Measurements from ENCODE around the gene SLC18A3.

- TF ChIP-seq, protein P1, sequence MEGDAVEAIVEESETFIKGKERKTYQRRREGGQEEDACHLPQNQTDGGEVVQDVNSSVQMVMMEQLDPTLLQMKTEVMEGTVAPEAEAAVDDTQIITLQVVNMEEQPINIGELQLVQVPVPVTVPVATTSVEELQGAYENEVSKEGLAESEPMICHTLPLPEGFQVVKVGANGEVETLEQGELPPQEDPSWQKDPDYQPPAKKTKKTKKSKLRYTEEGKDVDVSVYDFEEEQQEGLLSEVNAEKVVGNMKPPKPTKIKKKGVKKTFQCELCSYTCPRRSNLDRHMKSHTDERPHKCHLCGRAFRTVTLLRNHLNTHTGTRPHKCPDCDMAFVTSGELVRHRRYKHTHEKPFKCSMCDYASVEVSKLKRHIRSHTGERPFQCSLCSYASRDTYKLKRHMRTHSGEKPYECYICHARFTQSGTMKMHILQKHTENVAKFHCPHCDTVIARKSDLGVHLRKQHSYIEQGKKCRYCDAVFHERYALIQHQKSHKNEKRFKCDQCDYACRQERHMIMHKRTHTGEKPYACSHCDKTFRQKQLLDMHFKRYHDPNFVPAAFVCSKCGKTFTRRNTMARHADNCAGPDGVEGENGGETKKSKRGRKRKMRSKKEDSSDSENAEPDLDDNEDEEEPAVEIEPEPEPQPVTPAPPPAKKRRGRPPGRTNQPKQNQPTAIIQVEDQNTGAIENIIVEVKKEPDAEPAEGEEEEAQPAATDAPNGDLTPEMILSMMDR (IDR thresholded peaks at IDR 0.05; ENCODE audit: low read depth, low read length, poor library complexity, severe bottlenecking) = no peak
- no peak for TF ChIP-seq EZH2phosphoT487 (IDR thresholded peaks at IDR 0.05; ENCODE audit: borderline replicate concordance, low read length)
Measured at GRCh38 chr10:49612513-49613164, 2.5 kb downstream of the SLC18A3 start.

Data from DOHH2 (cell line).